Stomach (tissue), 4 donors: ENCODE measurements around the gene DYNLL1.

Source experiments
- POLR2A ChIP-seq, 4 donors: fragments of 450-650 bp; IDR thresholded peaks; one replicate each; pipeline ENCODE4 v1.6.1; 2016; ENCODE audit warnings: antibody characterized with exemption in 4 of 4, control low read depth in 2 of 4, mild to moderate bottlenecking in 1 of 4, moderate library complexity in 1 of 4
- TF ChIP-seq, protein P1 (sequence below), 7 experiments: fragments of 450-650 bp in 4 of 7; fragments of 200-600 bp in 3 of 7; sonication (generic) in 3 of 7; IDR thresholded peaks; one replicate each; pipeline ENCODE4 v1.5.1; 2016 to 2019; ENCODE audit warnings: antibody characterized with exemption in 7 of 7, control low read depth in 2 of 7, mild to moderate bottlenecking in 1 of 7

DNA sequence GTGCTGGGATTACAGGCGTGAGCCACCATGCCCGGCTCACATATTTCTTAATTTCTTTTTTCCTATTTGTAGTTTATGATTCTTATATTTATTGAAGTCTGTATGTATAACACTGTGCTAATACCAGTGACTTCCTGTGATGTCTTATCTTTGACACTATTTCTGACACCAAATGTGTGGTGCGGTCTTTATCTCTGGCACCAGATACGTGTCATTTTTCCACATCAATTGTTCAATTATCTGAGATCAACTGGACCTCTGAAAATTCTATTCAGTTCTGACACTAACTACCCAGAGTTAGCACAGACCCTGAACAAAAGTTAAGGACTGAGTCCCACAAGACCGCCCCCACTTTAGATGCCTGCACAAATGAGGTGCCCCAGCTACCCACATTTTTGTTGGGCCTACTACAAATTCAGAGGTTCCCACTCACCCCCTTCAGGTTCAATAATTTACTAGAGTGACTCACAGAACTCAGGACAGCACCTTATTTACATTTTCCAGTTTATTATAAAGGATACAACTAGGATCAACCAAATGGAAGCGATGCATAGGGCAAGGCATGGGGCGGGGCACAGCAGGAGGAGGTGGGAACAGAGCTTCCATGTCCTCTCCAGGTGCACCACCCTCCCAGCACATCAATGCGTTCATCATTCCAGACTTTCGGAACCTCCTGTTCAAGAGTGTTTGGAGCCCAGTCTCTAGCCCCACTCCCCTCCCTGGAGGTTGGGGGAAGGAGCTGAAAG, 14.7 kb upstream of the DYNLL1 start:
- TF ChIP-seq POLR2A (IDR thresholded peaks at IDR 0.05), result no peak
- TF ChIP-seq, protein P1, sequence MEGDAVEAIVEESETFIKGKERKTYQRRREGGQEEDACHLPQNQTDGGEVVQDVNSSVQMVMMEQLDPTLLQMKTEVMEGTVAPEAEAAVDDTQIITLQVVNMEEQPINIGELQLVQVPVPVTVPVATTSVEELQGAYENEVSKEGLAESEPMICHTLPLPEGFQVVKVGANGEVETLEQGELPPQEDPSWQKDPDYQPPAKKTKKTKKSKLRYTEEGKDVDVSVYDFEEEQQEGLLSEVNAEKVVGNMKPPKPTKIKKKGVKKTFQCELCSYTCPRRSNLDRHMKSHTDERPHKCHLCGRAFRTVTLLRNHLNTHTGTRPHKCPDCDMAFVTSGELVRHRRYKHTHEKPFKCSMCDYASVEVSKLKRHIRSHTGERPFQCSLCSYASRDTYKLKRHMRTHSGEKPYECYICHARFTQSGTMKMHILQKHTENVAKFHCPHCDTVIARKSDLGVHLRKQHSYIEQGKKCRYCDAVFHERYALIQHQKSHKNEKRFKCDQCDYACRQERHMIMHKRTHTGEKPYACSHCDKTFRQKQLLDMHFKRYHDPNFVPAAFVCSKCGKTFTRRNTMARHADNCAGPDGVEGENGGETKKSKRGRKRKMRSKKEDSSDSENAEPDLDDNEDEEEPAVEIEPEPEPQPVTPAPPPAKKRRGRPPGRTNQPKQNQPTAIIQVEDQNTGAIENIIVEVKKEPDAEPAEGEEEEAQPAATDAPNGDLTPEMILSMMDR (IDR thresholded peaks at IDR 0.05), result no peak
